A549 (cell line): ENCODE results near the gene EHD2. TPM values are rescaled to one million over a fixed set of nuclear protein-coding genes. Genes with fewer than 3 reads are reported as not detected.
"Not testable (repeated sequence)": the region's sequence is repeated elsewhere in the genome, so short reads cannot be mapped to it uniquely, and the experiment has no call there.

Experiments used
- ATAC-seq, 2 experiments: fragments of 200-7000 bp in 1 of 2; fragments of >200 bp in 1 of 2; cut with Nextera tagmentation in 1 of 2; cut with Tn5 transposase in 1 of 2; 3 replicates each; pipeline versions ENCODE4 v1.8.0 to v1.9.1; 2018 to 2020; ENCODE audit warnings: mild to moderate bottlenecking in 1 of 2, moderate library complexity in 1 of 2
- CTCF ChIA-PET: fragments of 300-600 bp; sonication (Branson Sonifier 250); formaldehyde crosslinking; extraction: SDS; loops from one replicate; lab custom pipeline; 2021; ENCODE audit warnings: antibody characterized with exemption, inconsistent platforms; lab: Yijun Ruan, JAX
- POLR2A ChIA-PET: fragments of 350-600 bp; formaldehyde crosslinking; extraction: SDS; loops from one replicate; lab custom pipeline; 2021; ENCODE audit warnings: antibody characterized with exemption, inconsistent platforms; lab: Yijun Ruan, JAX
- DNase-seq, 2 experiments: peaks; one replicate each; pipeline versions ENCODE4 v3.0.0 to v3.0.0-alpha.2; 2011 to 2016; ENCODE audit warnings: low read depth in 1 of 2, low spot score in 1 of 2
- FAIRE-seq: peaks from 2 replicates; lab custom pipeline; 2011; peaks lifted over from hg19 to GRCh38; lab: Jason Lieb, UNC
- H3K27ac ChIP-seq, 2 experiments: fragments of >200 bp; sonication (Bioruptor Twin); formaldehyde crosslinking; 3 replicates each; pipeline ENCODE4 v1.5.1; 2016 to 2017
- H3K4me1 ChIP-seq: fragments of >200 bp; sonication (Bioruptor Twin); formaldehyde crosslinking; 3 replicates; pipeline ENCODE4 v1.6.1; 2016
- H3K4me2 ChIP-seq: fragments of >200 bp; sonication (Bioruptor Twin); formaldehyde crosslinking; 3 replicates; pipeline ENCODE4 v1.6.1; 2016
- H3K4me3 ChIP-seq: fragments of >200 bp; sonication (Bioruptor Twin); formaldehyde crosslinking; 3 replicates; pipeline ENCODE4 v1.5.1; 2016
- H3K9me3 ChIP-seq: fragments of >200 bp; sonication (Bioruptor Twin); formaldehyde crosslinking; 3 replicates; pipeline ENCODE4 v1.6.1; 2016
- CBX2 ChIP-seq: fragments of 200-600 bp; sonication (generic); IDR thresholded peaks from 2 replicates; pipeline ENCODE4 v1.6.1; 2016; ENCODE audit warnings: low read depth, mild to moderate bottlenecking, borderline replicate concordance
- CBX8 ChIP-seq: fragments of 200-600 bp; sonication (generic); IDR thresholded peaks from 2 replicates; pipeline ENCODE4 v1.6.1; 2016
- CEBPB ChIP-seq, 2 experiments: fragments of >200 bp in 1 of 2; sonication (Bioruptor Twin) in 1 of 2; formaldehyde crosslinking in 1 of 2; IDR thresholded peaks; 2 replicates each; pipeline ENCODE4 v1.6.1; 2012 to 2016
- CHD4 ChIP-seq: fragments of 200-600 bp; sonication (generic); IDR thresholded peaks from 2 replicates; pipeline ENCODE4 v1.6.1; 2016; ENCODE audit warnings: antibody characterized with exemption, mild to moderate bottlenecking, borderline replicate concordance
- CTCF ChIP-seq: fragments of >200 bp; sonication (Bioruptor Twin); formaldehyde crosslinking; IDR thresholded peaks from 3 replicates; pipeline ENCODE4 v1.5.1; 2016
- E2F6 ChIP-seq: IDR thresholded peaks from 2 replicates; pipeline ENCODE4 v1.6.1; 2012; ENCODE audit warnings: low read depth, borderline replicate concordance
- EHMT2 ChIP-seq: fragments of 200-600 bp; sonication (generic); IDR thresholded peaks from 2 replicates; pipeline ENCODE4 v1.6.1; 2016; ENCODE audit warnings: antibody characterized with exemption, low read depth, mild to moderate bottlenecking, moderate library complexity
- EP300 ChIP-seq, 2 experiments: fragments of >200 bp; sonication (Bioruptor Twin); formaldehyde crosslinking; IDR thresholded peaks; 2 replicates in 1 of 2; 3 replicates in 1 of 2; pipeline ENCODE4 v1.6.1; 2016 to 2017
- ESRRA ChIP-seq: fragments of 150-350 bp; IDR thresholded peaks from 2 replicates; pipeline ENCODE4 v1.6.1; 2014; ENCODE audit warnings: mild to moderate bottlenecking, low read length, borderline replicate concordance
- HES2 ChIP-seq: fragments of >200 bp; sonication (Bioruptor Twin); formaldehyde crosslinking; IDR thresholded peaks from 2 replicates; pipeline ENCODE4 v1.6.1; 2016
- HEYL ChIP-seq: fragments of 250-450 bp; sonication (Bioruptor Pico); IDR thresholded peaks from 2 replicates; pipeline ENCODE4 v1.8.0; 2021; ENCODE audit warnings: mild to moderate bottlenecking, moderate library complexity
- HOXB13 ChIP-seq: fragments of 250-450 bp; sonication (Bioruptor Pico); IDR thresholded peaks from 2 replicates; pipeline ENCODE4 v1.5.0; 2020; ENCODE audit warnings: low read depth, mild to moderate bottlenecking, moderate library complexity
- JUN ChIP-seq, 2 experiments: fragments of >200 bp; sonication (Bioruptor Twin); formaldehyde crosslinking; IDR thresholded peaks; 2 replicates in 1 of 2; 3 replicates in 1 of 2; pipeline ENCODE4 v1.6.1; 2016 to 2017
- NFE2L2 ChIP-seq: fragments of 150-350 bp; conservative IDR thresholded peaks from 2 replicates; pipeline ENCODE4 v1.6.1; 2014; ENCODE audit warnings: low read length
- PHF8 ChIP-seq: fragments of 200-600 bp; sonication (generic); IDR thresholded peaks from 2 replicates; pipeline ENCODE4 v1.6.1; 2016; ENCODE audit warnings: low read depth, mild to moderate bottlenecking, antibody characterized with exemption, moderate library complexity, borderline replicate concordance
- POLR2A ChIP-seq: IDR thresholded peaks from 2 replicates; pipeline ENCODE4 v1.6.1; 2012; ENCODE audit warnings: mild to moderate bottlenecking, low read length
- RAD21 ChIP-seq, 2 experiments: fragments of >200 bp in 1 of 2; sonication (Bioruptor Twin) in 1 of 2; formaldehyde crosslinking in 1 of 2; IDR thresholded peaks in 1 of 2; conservative IDR thresholded peaks in 1 of 2; 2 replicates in 1 of 2; 3 replicates in 1 of 2; pipeline ENCODE4 v1.6.1; 2012 to 2018; ENCODE audit warnings: inconsistent platforms in 1 of 2
- RARB ChIP-seq: fragments of 250-450 bp; sonication (Bioruptor Pico); IDR thresholded peaks from 2 replicates; pipeline ENCODE4 v1.8.0; 2021; ENCODE audit warnings: mild to moderate bottlenecking, moderate library complexity
- RNF2 ChIP-seq: fragments of 200-600 bp; sonication (generic); IDR thresholded peaks from 2 replicates; pipeline ENCODE4 v1.6.1; 2016; ENCODE audit warnings: low read depth, mild to moderate bottlenecking, antibody characterized with exemption, moderate library complexity, borderline replicate concordance
- SREBF2 ChIP-seq: fragments of 450-650 bp; IDR thresholded peaks from 2 replicates; pipeline ENCODE4 v1.6.1; 2014; ENCODE audit warnings: mild to moderate bottlenecking, moderate library complexity
- TFCP2L1 ChIP-seq: fragments of 250-450 bp; sonication (Bioruptor Pico); IDR thresholded peaks from 2 replicates; pipeline ENCODE4 v1.5.0; 2021; ENCODE audit warnings: mild to moderate bottlenecking
- USF2 ChIP-seq: fragments of 450-650 bp; IDR thresholded peaks from 2 replicates; pipeline ENCODE4 v1.6.1; 2014; ENCODE audit warnings: antibody characterized with exemption
- ZC3H11A ChIP-seq: fragments of 450-650 bp; IDR thresholded peaks from 2 replicates; pipeline ENCODE4 v1.6.1; 2014; ENCODE audit warnings: antibody characterized with exemption, mild to moderate bottlenecking
- ZNF302 ChIP-seq: fragments of 250-450 bp; sonication (Bioruptor Pico); IDR thresholded peaks from 2 replicates; pipeline ENCODE4 v1.9.0; 2021; ENCODE audit warnings: inconsistent platforms, mild to moderate bottlenecking, moderate library complexity
- WGBS: methylation state at CpG from one replicate; pipeline ENCODE4 v1.1.6; 2017; ENCODE audit errors: missing lambda C conversion rate; 5-methylcytosine and 5-hydroxymethylcytosine counted together
- polyA plus RNA-seq, 4 experiments: library from polyadenylated mRNA; depleted of rRNA in 3 of 4; stranded (reverse); fragments of >200 nt; fragmentation: RNase III in 1 of 4; extraction: RNeasy Plus Mini Kit Qiagen cat#74134 plus additional on column Dnase treatment in 1 of 4; gene quantifications; 2 replicates in 3 of 4; 3 replicates in 1 of 4; pipeline ENCODE4 v1.2.3, GENCODE V29; 2011 to 2017

Gene EHD2
- polyA plus RNA-seq, 2 of the 4 experiments (the other 2 are of a cell fraction), result 32.3 to 105 TPM

GRCh38 chr19:47714339-47714738, 1.1 kb downstream of the EHD2 start:
- FAIRE-seq, result no peak
- 76% methylated on average over 4 of the region's 4 CpGs for WGBS
- 0 out of 3 replicates have a peak, but pooled peaks cover 3% of the 10 kb centered on the region for H3K9me3 ChIP-seq
- POLR2A ChIA-PET, result interaction anchor here (1.0 to 3.9 kb wide), 2 partner anchors 9 to 30 kb away, joined by 3 to 69 read pairs; partner anchors contain the start of gene NOP53
- DNase-seq, result no peak
- peak overlapping the region; percentile 97 to 99 for H3K27ac ChIP-seq
- H3K4me2 ChIP-seq, result peak overlapping the region; percentile 84
- no peak for TF ChIP-seq CBX8
- TF ChIP-seq EHMT2, result no peak
- no peak for TF ChIP-seq SREBF2
- TF ChIP-seq RARB (CRISPR knock-in tag), result no peak
- TF ChIP-seq TFCP2L1, result no peak
- TF ChIP-seq HEYL (CRISPR knock-in tag), result no peak
- TF ChIP-seq USF2, result no peak
- CTCF ChIA-PET, result interaction anchor here (0.9 to 23.3 kb wide), 18 partner anchors 13 to 400 kb away, joined by 3 to 1389 read pairs (median 7); partner anchors contain the start of genes KPTN and NOP53
- no peak for ATAC-seq
- H3K4me3 ChIP-seq, result peak overlapping the region; percentile 89
- peaks cover 14% of the 10 kb centered on the region for H3K4me1 ChIP-seq

- H3K4me2 ChIP-seq, result peak overlapping the region; percentile 84
- H3K27ac ChIP-seq, result peak overlapping the region in 1 of 2 experiments; percentile 99; a peak in 2 of 6 replicates
- POLR2A ChIA-PET, result interaction anchor here (1.0 kb wide), 1 partner anchor 9 kb away, joined by 3 read pairs; no protein-coding TSS in a partner anchor
- not testable (repeated sequence) for DNase-seq, H3K4me3 ChIP-seq, H3K9me3 ChIP-seq, ATAC-seq, FAIRE-seq
- CTCF ChIA-PET, result interaction anchor here (1.3 to 23.3 kb wide), 10 partner anchors 13 to 400 kb away, joined by 3 to 1389 read pairs (median 21); partner anchors contain the start of genes KPTN and NOP53
- peaks cover 19% of the 10 kb centered on the region for H3K4me1 ChIP-seq
- peak; percentile 63 for TF ChIP-seq ZC3H11A
- TF ChIP-seq, all 56 proteins: peak for 1; not testable (repeated sequence) for 55
Observed at GRCh38 chr19:47714855-47715254, 1.6 kb downstream of the EHD2 start.

GRCh38 chr19:47716270-47716937, 3.2 kb downstream of the EHD2 start:
- DNase-seq, result no peak
- 94% methylated on average over 31 of the region's 32 CpGs for WGBS
- CTCF ChIA-PET, result interaction anchor here (0.8 to 23.3 kb wide), 7 partner anchors 15 to 279 kb away, joined by 3 to 1389 read pairs (median 19); partner anchors contain the start of genes KPTN and NOP53

More at GRCh38 chr19:47716270-47716937, 3.2 kb downstream of the EHD2 start:
- no peak for ATAC-seq
- Histone ChIP-seq H3K4me2 (no peak overlapping the region), H3K9me3 (0 out of 3 replicates have a peak, but pooled peaks cover 3% of the 10 kb centered on the region), H3K4me1 (peaks cover 30% of the 10 kb centered on the region), H3K27ac (no peak overlapping the region), H3K4me3 (no peak overlapping the region)
- FAIRE-seq, result no peak
- POLR2A ChIA-PET, result no interaction called here
- no peak for TF ChIP-seq HES2
- no peak for TF ChIP-seq CHD4
- no peak for TF ChIP-seq ZNF302 (CRISPR knock-in tag)
- TF ChIP-seq POLR2A, result no peak
- TF ChIP-seq HOXB13, result no peak
- no peak for TF ChIP-seq EP300 (IDR thresholded peaks at IDR 0.05)
- no peak; a peak in 1 of 5 replicates for TF ChIP-seq JUN (IDR thresholded peaks at IDR 0.05)
- TF ChIP-seq E2F6, result no peak
- TF ChIP-seq USF2, result no peak
- no peak for TF ChIP-seq CEBPB (IDR thresholded peaks at IDR 0.05)
- no peak for TF ChIP-seq RAD21 (conservative IDR thresholded peaks at IDR 0.05 in 1 of 2, IDR thresholded peaks at IDR 0.05 in 1 of 2)
- no peak for TF ChIP-seq PHF8
- TF ChIP-seq CBX2, result no peak
- TF ChIP-seq CTCF, result no peak
- no peak for TF ChIP-seq RNF2
- no peak for TF ChIP-seq ESRRA
- TF ChIP-seq NFE2L2, result no peak
